ENCODE measurements around the gene P2RY2. TPM values are rescaled to one million over a fixed set of nuclear protein-coding genes. Genes with fewer than 3 reads are reported as not detected.

P2RY2 gene
- total RNA-seq, 2 donors from 2014 or later, result 3.5 to 5.7 TPM

GRCh38 chr11:73236854-73237253, 18.8 kb downstream of the P2RY2 start:
- no peaks in the 10 kb centered on the region for H3K36me3 ChIP-seq
- DNase-seq (ENCODE audit: low spot score) (no peak), ATAC-seq (ENCODE audit: insufficient number of reproducible peaks, low FRiP score, low read depth) (no peak)
- H3K9me3 ChIP-seq, result no peaks in the 10 kb centered on the region
- peaks cover 7 to 44% of the 10 kb centered on the region in 2 donors for H3K4me1 ChIP-seq (ENCODE audit: control insufficient read depth in 1 of 2, low read depth in 2 of 2)
- TF ChIP-seq, protein P1, sequence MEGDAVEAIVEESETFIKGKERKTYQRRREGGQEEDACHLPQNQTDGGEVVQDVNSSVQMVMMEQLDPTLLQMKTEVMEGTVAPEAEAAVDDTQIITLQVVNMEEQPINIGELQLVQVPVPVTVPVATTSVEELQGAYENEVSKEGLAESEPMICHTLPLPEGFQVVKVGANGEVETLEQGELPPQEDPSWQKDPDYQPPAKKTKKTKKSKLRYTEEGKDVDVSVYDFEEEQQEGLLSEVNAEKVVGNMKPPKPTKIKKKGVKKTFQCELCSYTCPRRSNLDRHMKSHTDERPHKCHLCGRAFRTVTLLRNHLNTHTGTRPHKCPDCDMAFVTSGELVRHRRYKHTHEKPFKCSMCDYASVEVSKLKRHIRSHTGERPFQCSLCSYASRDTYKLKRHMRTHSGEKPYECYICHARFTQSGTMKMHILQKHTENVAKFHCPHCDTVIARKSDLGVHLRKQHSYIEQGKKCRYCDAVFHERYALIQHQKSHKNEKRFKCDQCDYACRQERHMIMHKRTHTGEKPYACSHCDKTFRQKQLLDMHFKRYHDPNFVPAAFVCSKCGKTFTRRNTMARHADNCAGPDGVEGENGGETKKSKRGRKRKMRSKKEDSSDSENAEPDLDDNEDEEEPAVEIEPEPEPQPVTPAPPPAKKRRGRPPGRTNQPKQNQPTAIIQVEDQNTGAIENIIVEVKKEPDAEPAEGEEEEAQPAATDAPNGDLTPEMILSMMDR (IDR thresholded peaks at IDR 0.05), result peak; percentile 26
- H3K4me3 ChIP-seq, result no peak overlapping the region
- H3K27me3 ChIP-seq (replicated peaks; ENCODE audit: insufficient read depth), result no peaks in the 10 kb centered on the region
- no peak overlapping the region for H3K27ac ChIP-seq

DNA sequence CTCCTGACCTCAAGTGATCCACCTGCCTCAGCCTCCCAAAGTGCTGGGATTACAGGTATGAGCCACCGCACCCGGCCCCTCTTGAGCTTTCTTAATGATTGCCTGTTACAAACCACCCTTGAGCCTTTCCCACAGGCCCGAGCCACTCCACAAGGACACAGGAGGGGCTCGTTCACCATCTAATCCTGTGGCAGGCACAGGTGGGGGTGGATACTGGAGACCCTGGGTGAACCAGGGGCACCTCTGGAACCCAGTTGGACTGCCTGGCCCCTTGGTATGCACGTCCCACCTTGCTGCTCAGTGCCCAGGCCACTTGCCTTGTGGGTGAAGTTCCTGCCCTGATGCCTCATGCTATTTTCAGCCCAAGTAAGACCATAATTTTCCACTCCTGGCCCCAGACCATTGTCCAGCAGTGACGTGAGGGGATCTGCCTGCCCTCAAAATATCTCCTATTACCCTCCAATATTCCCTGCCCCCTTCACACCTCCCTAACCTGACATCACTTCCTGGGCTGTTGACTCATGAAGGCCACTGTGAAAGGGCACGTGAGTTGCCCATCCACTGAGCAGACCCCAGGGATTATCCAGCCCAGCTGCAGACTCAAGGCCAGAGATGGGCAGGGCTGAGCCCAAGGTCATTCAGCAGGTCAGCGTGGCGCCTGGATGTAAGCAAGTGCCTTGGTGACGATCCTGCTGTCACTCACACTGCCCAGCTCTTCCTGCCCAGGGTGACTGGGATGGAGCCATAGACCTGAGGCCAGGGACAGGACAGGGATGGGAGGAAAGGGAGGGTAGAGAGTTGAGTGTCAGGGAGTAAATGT, 19.6 kb downstream of the P2RY2 start:
- Histone ChIP-seq H3K4me1 (ENCODE audit: control insufficient read depth in 1 of 2, low read depth in 2 of 2) (peaks cover 7 to 53% of the 10 kb centered on the region in 2 donors), H3K36me3 (no peaks in the 10 kb centered on the region), H3K4me3 (no peak overlapping the region), H3K27me3 (replicated peaks; ENCODE audit: insufficient read depth) (no peaks in the 10 kb centered on the region), H3K27ac (peak overlapping the region; percentile 43 to 57), H3K9me3 (no peaks in the 10 kb centered on the region)
- ATAC-seq (ENCODE audit: insufficient number of reproducible peaks, low FRiP score, low read depth) (peak; percentile 11), DNase-seq (ENCODE audit: low spot score) (peak; percentile 35)
- TF ChIP-seq, protein P1 (IDR thresholded peaks at IDR 0.05), result no peak

- Histone ChIP-seq H3K4me3 (no peak overlapping the region), H3K36me3 (no peaks in the 10 kb centered on the region), H3K27me3 (replicated peaks; ENCODE audit: insufficient read depth) (no peaks in the 10 kb centered on the region), H3K27ac (peak overlapping the region; percentile 7 to 37), H3K4me1 (ENCODE audit: control insufficient read depth in 1 of 2, low read depth in 2 of 2) (peaks cover 7 to 56% of the 10 kb centered on the region in 2 donors), H3K9me3 (no peaks in the 10 kb centered on the region)
- TF ChIP-seq, protein P1 (IDR thresholded peaks at IDR 0.05), result no peak
- no peak for ATAC-seq (ENCODE audit: insufficient number of reproducible peaks, low FRiP score, low read depth)
- DNase-seq (ENCODE audit: low spot score), result no peak
Measured at GRCh38 chr11:73239111-73239521, 21.0 kb downstream of the P2RY2 start.

DNA sequence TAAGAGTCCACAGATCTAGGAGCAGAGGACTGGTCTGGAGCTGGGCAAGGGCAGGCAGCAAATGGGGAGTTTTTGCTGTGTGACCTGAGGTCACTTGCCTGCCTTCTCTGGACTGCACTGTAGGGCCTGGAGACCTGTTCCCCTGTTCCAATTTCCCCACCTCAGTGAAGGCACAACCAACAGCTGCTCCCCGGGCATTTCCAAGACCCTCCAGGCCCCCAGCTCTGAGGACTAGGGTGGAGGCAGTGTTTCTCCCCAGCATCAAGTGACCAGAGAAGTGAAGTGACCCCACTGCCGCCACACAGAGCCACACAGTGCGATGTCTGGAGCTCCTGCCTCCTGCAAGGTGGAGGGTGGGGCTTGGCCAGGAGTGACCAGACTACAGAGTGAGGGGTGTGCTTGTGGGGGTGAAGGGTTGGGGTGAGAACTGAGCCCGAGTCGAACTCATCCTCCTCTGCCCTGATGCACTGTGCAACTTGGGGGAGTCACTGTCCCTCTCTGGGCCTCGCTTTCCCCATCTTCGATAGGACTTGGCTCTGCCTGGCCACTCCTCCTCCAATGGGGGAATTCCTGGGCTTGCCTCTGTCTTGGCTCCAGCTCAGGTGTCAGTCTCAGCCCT, 21.6 kb downstream of the P2RY2 start:
- TF ChIP-seq, protein P1 (IDR thresholded peaks at IDR 0.05), result no peak
- peak; percentile 24 for ATAC-seq (ENCODE audit: insufficient number of reproducible peaks, low FRiP score, low read depth)
- no peak for DNase-seq (ENCODE audit: low spot score)
- Histone ChIP-seq H3K4me1 (ENCODE audit: control insufficient read depth in 1 of 2, low read depth in 2 of 2) (peaks cover 7 to 56% of the 10 kb centered on the region in 2 donors), H3K27ac (peak overlapping the region in 1 of 2 donors; percentile 37), H3K4me3 (no peak overlapping the region), H3K9me3 (no peaks in the 10 kb centered on the region), H3K27me3 (replicated peaks; ENCODE audit: insufficient read depth) (no peaks in the 10 kb centered on the region), H3K36me3 (no peaks in the 10 kb centered on the region)

- DNase-seq (ENCODE audit: low spot score), result peak; percentile 45
- peaks cover 7 to 56% of the 10 kb centered on the region in 2 donors for H3K4me1 ChIP-seq (ENCODE audit: control insufficient read depth in 1 of 2, low read depth in 2 of 2)
Measured at GRCh38 chr11:73240190-73240781, 22.2 kb downstream of the P2RY2 start.

More at GRCh38 chr11:73240190-73240781, 22.2 kb downstream of the P2RY2 start:
- H3K27me3 ChIP-seq (replicated peaks; ENCODE audit: insufficient read depth), result no peaks in the 10 kb centered on the region
- TF ChIP-seq, protein P1 (IDR thresholded peaks at IDR 0.05), result no peak
- H3K4me3 ChIP-seq, result no peak overlapping the region
- peak overlapping the region; percentile 10 to 37 for H3K27ac ChIP-seq
- no peaks in the 10 kb centered on the region for H3K36me3 ChIP-seq
- no peaks in the 10 kb centered on the region for H3K9me3 ChIP-seq
- peak; percentile 44 for ATAC-seq (ENCODE audit: insufficient number of reproducible peaks, low FRiP score, low read depth)
